GM18498 (cell line): ENCODE measurements around the gene CHST3.
"Not testable (repeated sequence)": the region's sequence is repeated elsewhere in the genome, so short reads cannot be mapped to it uniquely, and the experiment has no call there.

ENCODE experiments used
- ATAC-seq: cut with Tn5 transposase; IDR thresholded peaks from one replicate; pipeline ENCODE4 v1.9.1; 2021; ENCODE audit warnings: mild to moderate bottlenecking, moderate library complexity; ENCODE audit not compliant: unreplicated experiment

The CHST3 gene

DNA sequence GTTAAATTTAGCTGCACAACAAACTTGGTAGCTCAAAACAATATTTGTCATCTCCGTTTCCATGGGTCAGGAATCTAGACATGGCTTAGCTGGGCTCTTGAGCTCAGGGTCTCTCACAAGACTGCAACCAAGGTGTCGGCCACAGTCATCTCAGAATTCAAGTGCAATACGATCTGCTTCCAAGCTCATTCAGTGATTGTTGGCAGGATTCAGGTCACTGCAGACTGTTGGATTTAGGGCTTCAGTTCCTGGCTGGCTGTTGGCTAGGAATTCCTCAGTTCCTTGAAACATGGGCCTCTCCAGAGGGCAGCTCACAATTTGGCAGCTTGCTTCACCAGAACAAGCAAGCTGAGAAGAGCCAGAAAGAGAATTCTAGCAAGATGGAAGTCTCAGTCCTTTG is 17.5 kb upstream of the CHST3 start:
- ATAC-seq: no peak

DNA sequence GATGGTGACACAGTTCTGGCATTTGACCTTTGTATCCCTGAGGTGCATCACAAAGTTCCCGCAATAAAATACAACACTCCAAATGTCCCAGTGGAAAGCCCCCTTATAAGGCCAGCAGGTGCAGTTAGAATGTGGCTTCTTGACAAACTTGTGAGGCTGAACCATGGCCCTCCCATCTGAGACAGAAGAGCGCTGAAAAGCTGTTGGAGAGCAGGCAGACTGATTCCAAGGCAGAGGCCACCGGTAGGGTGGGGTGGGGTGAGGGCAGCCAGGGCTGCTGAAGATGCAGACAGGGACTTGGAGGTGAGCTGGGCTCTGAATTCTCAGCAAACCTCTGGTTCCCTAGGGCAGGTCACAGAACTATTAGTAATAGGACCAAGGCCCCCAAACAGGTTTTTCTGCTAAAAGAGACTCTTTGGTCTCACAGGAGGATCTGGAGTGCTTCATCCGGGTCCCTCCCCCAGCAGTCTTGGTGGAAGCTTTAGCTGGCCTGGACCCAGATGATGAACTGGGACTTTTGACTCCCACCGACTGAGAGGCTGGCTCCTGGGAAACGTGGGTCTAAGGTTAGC is 15.6 kb upstream of the CHST3 start:
- no peak for ATAC-seq

DNA sequence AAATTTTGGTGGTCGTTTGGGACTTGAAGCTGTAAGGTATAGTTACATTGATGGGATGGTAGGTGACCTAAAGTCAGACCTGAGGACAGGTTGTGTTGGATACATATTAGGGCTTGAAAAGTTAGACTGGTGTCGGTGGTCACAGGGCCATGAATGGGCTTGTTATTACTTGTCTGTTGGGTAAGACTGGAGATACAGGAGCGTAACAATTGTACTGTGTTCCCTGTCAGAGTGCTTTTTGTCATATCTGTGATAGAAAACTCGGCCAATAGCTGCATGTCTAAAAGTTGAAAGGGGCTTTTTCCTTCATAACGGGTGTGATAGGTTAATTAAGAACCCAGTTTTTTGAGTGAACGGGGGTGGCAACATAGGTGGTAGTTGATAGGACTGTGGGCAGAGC is 13.5 kb upstream of the CHST3 start:
- ATAC-seq: no peak

DNA sequence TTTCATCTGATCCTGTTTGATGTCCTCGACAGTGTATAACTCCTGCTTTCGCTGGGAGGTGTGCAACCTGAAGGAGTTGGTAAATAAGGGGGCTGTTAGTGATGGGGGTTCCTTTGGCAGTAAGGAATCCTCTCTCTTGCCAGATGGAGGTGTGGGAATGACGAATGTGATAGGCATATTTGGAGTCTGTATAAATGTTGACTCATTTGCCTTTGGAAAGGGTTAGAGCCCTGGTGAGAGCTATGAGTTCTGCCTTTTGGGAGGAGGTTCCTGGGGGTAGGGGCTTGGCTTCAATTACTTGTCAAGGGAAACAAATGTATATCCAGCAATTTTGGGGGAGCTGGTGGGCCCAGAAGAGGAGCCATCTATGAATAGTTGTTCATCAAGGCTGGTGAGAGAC is 11.4 kb upstream of the CHST3 start:
- no peak for ATAC-seq

DNA sequence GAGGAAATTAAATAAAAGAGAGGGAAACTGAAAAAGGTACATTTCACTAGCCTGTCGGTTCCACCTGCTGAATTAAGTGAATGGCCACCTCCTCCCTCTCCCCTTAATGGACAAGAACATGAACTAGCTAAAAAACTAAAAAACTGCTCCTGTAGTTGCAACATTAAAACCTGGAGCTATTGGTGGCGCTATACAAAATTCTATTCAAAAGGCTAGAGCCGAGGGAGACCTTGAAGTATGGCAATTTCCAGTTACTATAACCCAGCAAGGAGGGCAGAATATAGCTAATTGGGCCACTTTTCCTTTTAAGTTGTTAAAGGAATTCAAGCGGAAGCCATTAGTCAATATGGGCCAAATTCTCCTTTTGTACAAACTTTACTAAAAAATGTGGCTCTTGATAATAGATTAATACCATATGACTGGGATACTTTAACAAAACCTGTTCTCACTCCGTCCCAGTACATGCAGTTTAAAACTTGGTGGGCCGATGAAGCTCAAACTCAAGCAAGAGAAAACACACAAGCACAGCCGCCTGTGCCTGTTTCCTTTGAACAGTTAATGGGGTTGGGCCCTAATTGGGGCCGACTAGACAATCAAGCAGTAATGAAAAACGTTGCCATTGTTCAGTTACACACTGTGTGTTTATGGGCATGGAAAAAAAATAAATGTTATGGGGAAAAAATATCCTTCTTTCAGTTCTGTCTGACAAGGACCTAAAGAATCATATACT is 6.5 kb upstream of the CHST3 start:
- ATAC-seq: no peak

DNA sequence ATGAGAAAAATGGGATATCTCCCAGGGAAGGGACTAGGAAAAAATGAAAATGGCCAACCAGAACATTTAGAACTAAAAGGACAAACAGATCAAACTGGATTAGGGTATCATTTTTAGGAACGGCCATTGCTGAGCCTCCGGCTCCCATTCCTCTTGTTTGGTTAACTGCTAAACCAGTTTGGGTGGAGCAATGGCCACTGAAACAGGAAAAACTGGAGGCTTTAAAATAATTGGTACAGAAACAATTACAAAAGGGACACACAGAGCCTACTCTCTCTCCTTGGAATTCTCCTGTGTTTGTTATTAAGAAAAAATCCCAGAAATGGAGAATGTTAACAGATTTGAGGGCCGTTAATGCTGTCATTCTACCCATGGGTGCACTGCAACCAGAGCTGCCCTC is 4.7 kb upstream of the CHST3 start:
- ATAC-seq: no peak

DNA sequence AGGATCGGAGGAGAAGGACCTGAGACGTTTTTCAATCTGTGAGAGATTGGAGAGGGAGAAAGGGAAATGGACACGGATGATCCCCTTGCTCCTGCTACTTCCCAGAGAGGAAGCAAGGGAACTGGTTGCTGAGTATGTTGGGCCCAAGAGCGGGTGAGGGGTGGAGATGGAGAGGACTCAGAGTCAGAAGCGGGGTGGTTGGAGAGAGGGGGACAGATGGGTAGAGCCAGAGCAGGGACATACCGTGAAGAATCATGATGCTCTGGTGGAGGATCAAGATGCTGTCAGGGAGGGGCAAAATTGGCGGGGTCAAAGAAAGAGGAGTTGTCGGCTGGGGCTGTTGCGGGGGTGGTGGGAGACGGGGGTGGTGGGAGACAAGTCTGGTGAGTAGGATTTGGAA is 2.4 kb upstream of the CHST3 start:
- ATAC-seq: no peak

DNA sequence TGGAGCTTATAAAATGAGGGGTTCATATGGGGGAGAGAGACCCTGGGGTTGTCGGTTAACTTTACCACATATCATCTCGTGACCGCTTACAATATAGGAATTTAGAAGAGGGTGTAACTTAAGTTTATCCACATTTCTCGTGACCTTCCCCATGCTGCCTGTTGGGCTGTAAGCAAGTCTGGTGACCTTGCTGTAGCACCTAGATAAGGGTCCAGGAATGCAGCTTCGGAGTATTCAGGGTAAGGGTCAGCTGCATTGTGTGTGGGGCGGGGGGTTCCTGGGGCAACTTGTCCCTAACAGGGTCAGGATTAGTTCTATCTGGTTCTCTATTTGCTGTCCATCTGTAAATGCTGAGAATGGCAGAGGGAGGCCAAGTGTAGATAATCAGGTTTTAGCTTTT is 1.3 kb upstream of the CHST3 start:
- ATAC-seq: no peak

DNA sequence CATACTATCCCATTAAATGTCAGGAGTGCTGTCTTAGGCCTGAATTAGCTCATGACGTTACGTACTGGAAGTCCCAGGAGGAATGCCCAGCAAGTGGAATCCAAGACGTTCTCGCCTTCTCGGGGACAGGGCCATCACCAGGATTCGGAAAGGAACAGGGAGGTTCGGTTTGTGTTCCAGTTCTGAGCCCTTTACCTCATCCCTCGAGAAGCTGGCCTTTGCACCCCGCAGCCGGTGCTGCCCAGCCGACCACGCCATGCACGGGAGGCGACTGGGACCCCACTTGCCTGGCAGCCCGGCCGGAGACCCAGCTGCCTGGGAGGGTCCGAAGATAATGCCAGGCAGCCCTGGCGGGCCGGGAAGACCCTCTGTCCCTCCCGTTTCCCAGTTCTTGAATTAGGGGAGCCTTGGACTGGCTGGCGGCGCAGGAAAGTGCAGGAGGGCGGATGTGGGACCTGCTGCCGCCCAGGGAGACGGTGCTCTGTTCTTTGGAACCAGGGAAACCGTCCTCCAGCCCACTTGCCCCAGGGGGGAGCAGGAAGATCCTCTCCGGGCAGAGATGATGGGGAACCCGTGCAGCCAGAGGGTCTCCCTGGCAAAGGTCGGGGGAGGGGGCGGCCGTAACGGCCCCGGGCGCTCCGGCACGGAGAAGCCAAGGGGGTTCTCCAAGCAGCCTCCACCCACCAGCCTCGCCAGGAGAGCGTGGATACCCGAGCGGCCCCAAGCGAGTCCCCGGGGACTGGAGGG is 671 bp upstream of the CHST3 start:
- ATAC-seq: peak; percentile 28

DNA sequence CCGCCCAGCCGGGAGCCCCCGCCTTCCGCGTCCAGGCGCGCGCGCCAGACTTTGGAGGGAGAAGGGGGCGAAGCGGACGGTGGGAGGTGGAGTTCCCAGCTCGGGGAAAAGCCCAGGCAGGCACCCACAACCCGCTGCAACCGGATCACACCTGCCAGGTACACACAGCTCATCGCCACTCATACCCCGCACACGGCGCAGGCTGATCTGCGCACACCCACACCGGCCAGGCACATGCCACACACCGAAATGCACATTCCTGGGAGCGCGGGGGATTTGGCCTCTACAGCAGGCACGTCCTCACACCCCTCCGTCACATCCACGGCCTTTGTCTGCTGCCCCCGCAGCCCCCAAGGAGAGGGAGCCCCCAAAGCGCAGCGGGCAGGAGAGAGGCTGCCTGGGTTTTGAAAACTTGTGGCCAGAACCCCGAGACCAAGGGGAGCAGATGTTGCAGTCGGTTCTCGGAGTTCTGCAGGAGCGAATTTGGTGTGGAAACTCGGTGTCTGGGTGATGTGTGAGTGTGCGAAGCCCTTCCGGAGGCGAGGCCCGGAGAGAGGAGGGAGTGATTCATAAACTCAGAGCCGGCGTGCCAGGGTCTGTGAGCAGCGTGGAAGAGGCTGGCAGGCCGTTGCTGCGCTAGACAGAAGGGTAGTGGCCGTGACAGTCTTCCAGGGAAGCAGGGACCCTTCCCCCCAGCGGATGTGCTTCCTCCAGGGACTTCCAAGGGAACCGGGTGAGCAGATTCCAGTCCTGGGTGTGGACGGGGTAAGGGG is 734 bp downstream of the CHST3 start:
- ATAC-seq: peak; percentile 30

DNA sequence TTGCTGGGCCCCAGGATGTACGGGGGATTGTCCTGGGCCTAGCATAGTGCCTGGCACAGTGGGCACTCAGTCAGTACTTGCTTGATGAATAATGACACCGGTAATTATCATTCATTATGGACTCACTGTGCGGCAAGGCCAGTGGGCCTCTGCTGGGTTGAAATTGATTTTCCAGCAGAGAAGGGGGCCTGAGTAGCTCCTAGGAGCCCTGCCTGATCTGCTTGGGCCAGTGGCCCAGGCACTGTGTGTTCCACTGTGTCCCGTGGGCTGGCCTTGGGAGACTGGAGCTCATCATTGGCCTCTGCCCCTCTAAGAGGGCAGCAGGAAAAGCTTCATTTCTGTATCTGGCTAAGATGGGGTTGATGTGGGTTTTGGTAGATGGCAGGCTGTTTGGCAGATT is 1.4 kb downstream of the CHST3 start:
- ATAC-seq: no peak

DNA sequence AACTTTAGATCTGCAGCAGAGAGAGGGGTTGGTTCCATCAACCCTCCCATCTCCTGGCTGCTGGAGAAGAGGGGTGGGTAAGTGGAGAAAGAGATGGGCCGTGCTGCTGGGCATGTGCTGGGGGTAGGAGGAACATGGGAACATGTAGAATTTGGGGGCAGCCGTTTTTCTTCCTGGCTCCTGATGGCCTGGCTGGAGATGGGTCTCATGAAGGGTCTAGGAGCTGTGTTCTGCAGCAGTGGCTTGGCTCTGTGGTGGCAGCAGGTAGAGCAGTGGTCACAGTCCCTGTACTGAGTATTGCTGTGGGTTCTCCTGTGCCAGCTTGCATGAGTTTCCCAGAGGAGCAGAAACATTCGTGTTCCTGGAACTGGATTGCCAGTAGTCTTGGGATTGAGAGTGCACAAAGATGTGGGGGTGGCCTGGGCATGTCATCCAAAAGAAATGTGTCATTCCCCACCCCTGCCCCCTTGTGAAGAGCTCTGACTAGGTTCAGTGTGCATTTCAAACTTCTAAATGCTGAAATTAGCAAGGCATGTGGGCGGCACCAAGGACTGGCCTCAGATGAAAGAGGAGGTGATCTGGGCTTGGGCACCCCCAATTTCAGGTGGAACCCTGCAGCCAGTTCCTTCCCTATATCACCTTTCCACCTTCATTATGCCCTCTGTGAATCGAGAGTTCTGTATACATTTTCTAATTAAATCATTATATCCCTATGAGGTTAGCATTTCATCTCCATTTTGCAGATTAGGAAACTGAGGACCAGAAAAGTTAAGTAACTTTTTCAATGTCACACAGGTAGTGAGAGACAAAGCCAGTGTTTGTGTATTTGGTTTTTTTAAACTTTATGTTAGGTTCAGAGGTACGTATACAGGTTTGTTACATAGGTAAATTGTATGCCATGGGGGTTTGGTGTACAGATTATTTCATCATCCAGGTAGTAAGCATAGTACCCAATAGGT is 2.1 kb downstream of the CHST3 start:
- no peak for ATAC-seq

DNA sequence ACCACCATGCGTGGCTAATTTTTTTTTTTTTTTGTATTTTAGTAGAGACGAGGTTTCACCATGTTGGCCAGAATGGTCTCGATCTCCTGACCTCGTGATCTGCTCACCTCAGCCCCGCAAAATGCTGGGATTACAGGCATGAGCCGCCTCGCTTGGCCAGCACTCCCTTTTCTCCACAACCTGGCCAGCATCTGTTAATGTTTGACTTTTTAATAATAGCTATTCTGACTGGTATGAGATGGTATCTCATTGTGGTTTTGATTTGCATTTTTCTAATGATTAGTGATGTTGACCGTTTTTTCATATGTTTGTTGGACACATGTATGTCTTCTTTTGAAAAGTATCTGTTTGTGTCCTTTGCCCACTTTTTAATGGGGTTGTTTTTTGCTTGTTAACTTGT is 3.8 kb downstream of the CHST3 start:
- ATAC-seq: not testable (repeated sequence)

DNA sequence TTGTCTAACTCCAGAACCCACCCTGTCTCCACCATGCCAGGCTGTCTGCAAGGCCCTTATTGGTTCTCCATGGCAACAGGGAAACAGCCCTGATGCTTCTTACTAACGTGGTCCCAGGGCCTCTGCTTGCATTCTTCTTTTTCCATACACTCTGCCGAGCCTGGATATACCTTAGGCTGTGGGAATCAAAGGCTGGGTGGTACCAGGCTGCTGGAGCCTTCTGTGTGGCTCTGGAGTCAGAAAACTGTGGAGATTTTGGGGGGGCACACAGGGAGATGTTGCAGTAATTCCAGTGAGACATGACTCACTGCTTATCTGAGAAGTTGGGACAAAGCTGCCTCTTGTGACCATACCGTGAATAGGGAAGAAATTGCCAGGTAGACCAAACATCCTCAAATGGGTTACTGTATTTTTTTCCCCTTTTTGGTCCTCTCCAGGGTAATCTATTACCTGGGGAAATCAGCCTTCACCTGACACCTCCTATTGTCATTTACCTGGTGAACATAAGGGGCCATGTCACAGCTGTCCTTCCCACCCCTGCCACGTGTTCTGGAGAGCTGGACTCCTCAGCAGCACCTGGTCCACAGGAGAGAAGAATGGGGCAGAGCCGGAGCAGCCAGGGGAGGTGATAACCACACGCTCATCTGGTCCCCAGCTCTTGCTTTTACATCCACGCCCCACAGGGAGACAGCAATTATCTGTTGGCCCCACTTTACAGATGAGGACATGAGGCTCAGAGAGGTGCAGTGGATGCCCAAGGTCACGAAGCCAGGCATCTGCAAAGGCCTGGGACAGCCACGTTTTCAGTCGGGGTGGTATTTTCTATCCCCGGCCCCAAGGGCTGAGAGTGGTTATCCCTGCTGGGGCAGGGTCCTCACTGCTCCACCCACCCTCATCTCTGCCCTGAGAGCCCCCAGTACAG is 4.6 kb downstream of the CHST3 start:
- ATAC-seq: no peak

DNA sequence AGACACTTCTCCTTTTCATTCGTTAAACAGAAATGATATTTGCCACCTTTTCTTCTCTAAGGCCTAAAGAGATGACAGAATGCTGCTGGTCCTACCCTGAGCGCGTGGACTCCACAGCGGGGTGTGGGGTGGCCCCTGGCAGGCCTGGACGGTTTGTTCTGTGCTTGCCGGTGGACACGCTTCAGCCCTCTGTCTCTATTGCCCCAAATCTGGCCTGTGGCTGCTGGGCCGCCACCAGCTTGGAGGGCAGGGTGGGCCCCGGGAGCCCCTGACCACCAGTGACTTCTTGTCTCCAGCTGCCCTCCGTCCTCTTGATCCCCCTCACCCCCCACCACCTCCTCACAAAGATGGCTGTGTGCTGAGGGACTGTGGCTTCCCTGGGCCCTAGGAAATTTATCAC is 5.7 kb downstream of the CHST3 start:
- no peak for ATAC-seq

DNA sequence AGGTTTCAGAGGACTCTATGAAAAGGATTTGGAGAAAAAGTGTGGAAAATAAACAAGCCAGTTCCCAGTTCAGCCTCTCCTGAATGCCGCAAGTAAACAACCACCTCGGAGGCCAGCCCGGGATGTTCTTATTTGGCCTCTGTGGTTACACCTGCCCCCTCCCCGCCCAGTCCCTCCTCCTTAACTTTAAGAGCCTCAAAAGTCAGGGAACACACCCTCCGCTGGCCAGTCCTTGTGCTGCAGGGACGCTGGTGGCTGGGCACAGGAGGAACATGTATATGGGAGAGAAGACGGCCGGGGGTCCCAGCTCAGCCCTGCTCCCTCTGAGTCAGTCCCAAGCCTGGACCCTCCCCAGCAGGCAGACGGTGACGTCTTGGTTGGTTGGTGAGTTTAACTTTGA is 6.1 kb downstream of the CHST3 start:
- no peak for ATAC-seq

DNA sequence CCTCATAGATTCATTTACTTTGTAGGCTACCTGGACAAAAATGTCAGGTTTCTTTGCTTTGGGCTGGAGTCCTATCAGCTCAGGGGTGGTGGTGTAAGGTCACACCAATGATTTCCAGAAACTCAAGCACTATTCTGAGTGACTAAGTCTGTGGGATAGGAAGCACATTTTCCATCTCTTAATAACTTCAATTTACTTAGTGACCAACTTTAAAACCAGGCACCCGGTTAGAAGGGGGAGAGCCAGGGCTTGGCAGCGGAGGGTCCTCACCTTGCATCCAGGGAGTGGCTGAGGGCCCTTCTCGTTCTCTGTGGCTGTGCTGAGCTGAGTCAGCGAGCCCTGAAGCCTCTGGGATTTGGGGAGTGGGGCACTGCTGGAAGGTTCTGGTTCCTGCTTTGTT is 6.7 kb downstream of the CHST3 start:
- ATAC-seq: no peak

DNA sequence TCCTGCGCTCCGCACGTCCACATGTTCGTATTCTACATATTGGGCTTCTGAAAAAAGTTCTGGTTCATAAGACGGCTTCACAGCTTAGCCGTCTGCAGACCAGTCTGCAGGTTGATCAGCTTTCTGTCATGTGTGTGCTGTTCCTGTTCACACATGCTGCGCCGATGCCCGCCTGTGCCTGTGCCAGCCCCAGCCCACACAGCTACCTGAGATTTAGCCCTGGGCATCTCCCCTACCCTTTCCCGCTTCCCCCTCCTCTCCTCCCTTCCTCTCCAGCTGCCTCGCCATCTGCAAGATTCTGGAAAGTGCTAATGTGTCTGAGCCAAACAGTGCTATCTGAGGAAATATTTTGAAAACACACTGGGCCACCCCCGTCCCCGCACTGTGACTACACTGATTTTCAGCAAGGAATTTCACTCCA is 7.1 kb downstream of the CHST3 start:
- ATAC-seq: no peak
